Breast epithelium (tissue), 3 donors: ENCODE measurements around the gene PRODH.
"Not testable (repeated sequence)": the region's sequence is repeated elsewhere in the genome, so short reads cannot be mapped to it uniquely, and the experiment has no call there.

Experiments
- POLR2A ChIP-seq: fragments of 450-650 bp; IDR thresholded peaks from one replicate; pipeline ENCODE4 v1.6.1; 2016; ENCODE audit warnings: antibody characterized with exemption, mild to moderate bottlenecking, moderate library complexity
- TF ChIP-seq, protein P1 (sequence below), 3 donors: fragments of 450-650 bp; IDR thresholded peaks; one replicate each; pipeline ENCODE4 v1.5.1; 2016 to 2017; ENCODE audit warnings: antibody characterized with exemption in 3 of 3, mild to moderate bottlenecking in 3 of 3, moderate library complexity in 3 of 3

DNA sequence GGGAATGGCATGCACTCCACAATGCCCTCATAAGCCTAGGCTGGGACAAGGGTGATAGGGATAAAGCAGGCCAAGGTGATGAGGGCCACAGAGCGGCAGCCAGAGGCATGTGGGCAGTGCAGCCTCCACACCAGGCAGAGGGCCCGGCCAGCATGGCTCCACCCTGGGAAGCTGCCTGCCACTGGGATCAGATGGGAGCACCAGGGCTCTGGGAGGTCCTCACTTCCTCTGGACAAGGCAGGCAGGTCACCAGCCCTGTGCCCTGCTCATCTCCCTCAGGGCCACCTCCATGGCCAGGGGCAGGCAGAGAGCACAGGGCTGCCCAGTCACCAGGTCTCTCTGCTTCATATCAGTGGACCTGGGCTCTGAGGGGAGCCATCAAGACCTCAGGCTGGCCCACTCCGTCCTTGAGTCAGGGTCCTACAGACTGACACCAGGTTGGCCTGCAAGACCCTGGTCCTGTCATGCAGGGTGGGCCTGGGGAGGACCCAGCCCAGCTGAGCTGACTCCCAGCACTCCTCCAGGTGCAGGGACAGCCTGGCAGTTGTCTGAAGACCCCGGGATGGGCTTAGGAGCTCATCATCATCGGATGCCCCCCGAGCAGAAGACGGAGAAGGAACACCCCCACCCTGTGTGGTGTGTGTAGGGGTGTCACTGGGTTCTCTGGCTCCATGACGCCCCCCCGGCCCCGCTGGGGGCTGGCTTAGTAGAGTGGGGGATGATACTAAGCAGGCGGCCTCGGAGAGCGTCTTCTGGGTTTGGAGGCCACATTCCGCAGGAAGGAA lies 33.3 kb upstream of the PRODH start:
- TF ChIP-seq, protein P1, sequence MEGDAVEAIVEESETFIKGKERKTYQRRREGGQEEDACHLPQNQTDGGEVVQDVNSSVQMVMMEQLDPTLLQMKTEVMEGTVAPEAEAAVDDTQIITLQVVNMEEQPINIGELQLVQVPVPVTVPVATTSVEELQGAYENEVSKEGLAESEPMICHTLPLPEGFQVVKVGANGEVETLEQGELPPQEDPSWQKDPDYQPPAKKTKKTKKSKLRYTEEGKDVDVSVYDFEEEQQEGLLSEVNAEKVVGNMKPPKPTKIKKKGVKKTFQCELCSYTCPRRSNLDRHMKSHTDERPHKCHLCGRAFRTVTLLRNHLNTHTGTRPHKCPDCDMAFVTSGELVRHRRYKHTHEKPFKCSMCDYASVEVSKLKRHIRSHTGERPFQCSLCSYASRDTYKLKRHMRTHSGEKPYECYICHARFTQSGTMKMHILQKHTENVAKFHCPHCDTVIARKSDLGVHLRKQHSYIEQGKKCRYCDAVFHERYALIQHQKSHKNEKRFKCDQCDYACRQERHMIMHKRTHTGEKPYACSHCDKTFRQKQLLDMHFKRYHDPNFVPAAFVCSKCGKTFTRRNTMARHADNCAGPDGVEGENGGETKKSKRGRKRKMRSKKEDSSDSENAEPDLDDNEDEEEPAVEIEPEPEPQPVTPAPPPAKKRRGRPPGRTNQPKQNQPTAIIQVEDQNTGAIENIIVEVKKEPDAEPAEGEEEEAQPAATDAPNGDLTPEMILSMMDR (IDR thresholded peaks at IDR 0.05) = not testable (repeated sequence)
- not testable (repeated sequence) for TF ChIP-seq POLR2A
